CD4-positive, CD25-positive, alpha-beta regulatory T cell (primary cell): Measurements from ENCODE around the gene ANKRD6. TPM values are rescaled to one million over a fixed set of nuclear protein-coding genes. Genes with fewer than 3 reads are reported as not detected.

Experiments
- ATAC-seq, 2 donors: fragments of 150-1000 bp; cut with Tn5 transposase; one replicate each; pipeline ENCODE4 v1.10.0; 2021; ENCODE audit warnings: low read depth in 2 of 2, moderate number of reproducible peaks in 2 of 2, moderate library complexity in 1 of 2
- DNase-seq, 3 donors: peaks; one replicate each; pipeline versions ENCODE4 v3.0.0 to v3.0.0-alpha.2; 2012 to 2022; ENCODE audit warnings: mixed read lengths in 1 of 3
- H3K27ac ChIP-seq: one replicate; pipeline ENCODE4 v1.7.0; 2013; ENCODE audit warnings: mild to moderate bottlenecking, low read length; ENCODE audit not compliant: insufficient read depth, poor library complexity, severe bottlenecking
- H3K27me3 ChIP-seq: one replicate; pipeline ENCODE4 v1.7.0; 2013; ENCODE audit warnings: low read length; ENCODE audit not compliant: control insufficient read depth, insufficient read depth
- H3K36me3 ChIP-seq: one replicate; pipeline ENCODE4 v1.7.0; 2013; ENCODE audit warnings: mild to moderate bottlenecking, low read length, moderate library complexity; ENCODE audit not compliant: control insufficient read depth, insufficient read depth
- H3K4me1 ChIP-seq: 2 replicates; pipeline ENCODE4 v1.7.0; 2013; ENCODE audit warnings: mild to moderate bottlenecking, low read length; ENCODE audit not compliant: insufficient read depth, control insufficient read depth, poor library complexity, severe bottlenecking
- H3K4me3 ChIP-seq: one replicate; pipeline ENCODE4 v1.7.0; 2013; ENCODE audit warnings: low read depth, mild to moderate bottlenecking, low read length, moderate library complexity
- H3K9me3 ChIP-seq, 2 experiments: 1 replicate in 1 of 2; 2 replicates in 1 of 2; pipeline ENCODE4 v1.7.0; 2013; ENCODE audit warnings: low read length in 2 of 2, mild to moderate bottlenecking in 1 of 2, moderate library complexity in 1 of 2; ENCODE audit not compliant: control insufficient read depth in 2 of 2
- H3K27ac Mint-ChIP-seq, 3 donors: one replicate each; pipeline ENCODE4 v1.8.0; 2020 to 2022; ENCODE audit warnings: mild to moderate bottlenecking in 3 of 3, mixed read lengths in 3 of 3, moderate library complexity in 2 of 3
- H3K27me3 Mint-ChIP-seq: one replicate; pipeline ENCODE4 v1.8.0; 2022; ENCODE audit warnings: mild to moderate bottlenecking, mixed read lengths
- H3K36me3 Mint-ChIP-seq: one replicate; pipeline ENCODE4 v1.8.0; 2020; ENCODE audit warnings: mixed read lengths
- H3K4me1 Mint-ChIP-seq, 4 donors: one replicate each; pipeline ENCODE4 v1.8.0; 2020 to 2022; ENCODE audit warnings: mixed read lengths in 4 of 4, mild to moderate bottlenecking in 1 of 4
- H3K4me3 Mint-ChIP-seq, 4 donors: one replicate each; pipeline ENCODE4 v1.8.0; 2020 to 2022; ENCODE audit warnings: mild to moderate bottlenecking in 4 of 4, mixed read lengths in 4 of 4, moderate library complexity in 3 of 4
- H3K9me3 Mint-ChIP-seq, 7 donors: one replicate each; pipeline ENCODE4 v1.8.0; 2020 to 2022; ENCODE audit warnings: mixed read lengths in 7 of 7, mild to moderate bottlenecking in 3 of 7, moderate library complexity in 2 of 7
- polyA plus RNA-seq, 4 donors: library from polyadenylated mRNA; unstranded; fragments of 300-500 nt; fragmentation: Illumina TruSeq; gene quantifications; one replicate each; pipeline ENCODE4 v1.2.3, GENCODE V29; 2021
- total RNA-seq: library from RNA; stranded (reverse); gene quantifications from one replicate; pipeline ENCODE4 v1.2.3, GENCODE V29; 2022

Gene ANKRD6
- total and polyA plus RNA-seq, 5 donors from 2014 or later = 0.54 to 6.0 (median 1.4) TPM

DNA sequence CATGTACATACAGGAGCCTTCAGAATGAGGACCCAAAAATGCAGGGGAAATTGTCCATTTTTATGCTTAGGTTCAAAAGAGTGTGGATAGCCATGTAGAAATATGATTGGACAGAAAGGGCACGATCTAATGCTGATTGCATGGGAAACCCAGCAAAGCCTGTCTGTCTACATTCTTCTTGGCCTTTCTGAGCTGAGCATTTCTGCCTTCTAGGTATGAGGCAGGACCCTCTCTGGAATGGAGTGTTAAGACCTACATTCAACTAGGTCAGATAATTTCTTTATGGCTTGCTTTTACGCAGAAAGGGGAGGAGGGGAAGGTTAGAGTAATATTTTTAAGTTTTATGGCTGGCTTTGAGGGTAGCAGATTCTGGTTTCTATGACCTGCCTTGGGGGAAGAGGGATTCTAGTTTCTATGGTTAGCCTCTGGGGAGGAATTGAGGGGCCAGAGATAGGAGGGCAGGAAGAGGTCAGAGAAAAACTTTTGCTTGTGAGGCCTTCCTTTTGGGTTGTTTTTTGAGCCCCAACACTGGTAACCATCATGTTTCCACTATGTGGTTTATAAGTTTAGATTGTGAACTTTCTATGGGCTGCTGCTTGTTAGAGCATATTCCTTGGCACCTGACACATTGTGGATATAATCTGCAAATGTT, 142.1 kb downstream of the ANKRD6 start:
- no peak overlapping the region for H3K4me3 Mint-ChIP-seq

DNA sequence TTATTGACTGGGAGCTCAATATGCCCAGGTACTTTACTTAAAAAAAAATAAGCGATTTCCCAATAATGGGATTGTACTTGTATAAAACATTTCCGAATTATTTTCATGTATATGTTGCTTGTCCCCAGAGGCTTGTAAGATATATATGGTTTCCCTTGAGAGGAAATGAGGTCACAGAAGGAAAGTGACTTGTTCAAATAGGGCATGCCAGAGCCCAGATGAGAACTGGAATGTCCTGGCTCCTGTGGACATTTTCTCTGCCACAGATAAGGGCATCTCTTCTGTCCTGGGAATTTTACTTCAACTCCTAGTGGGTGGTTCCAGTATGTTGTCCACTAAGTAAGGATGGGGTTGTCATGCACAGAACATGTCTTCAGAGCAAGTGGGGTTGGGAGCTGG, 142.6 kb downstream of the ANKRD6 start:
- Histone ChIP-seq H3K9me3 (no peaks in the 10 kb centered on the region), H3K4me1 (no peaks in the 10 kb centered on the region), H3K27me3 (peaks cover 2% of the 10 kb centered on the region), H3K36me3 (no peaks in the 10 kb centered on the region), H3K27ac (no peak overlapping the region), H3K4me3 (no peak overlapping the region)
- Mint-ChIP-seq H3K9me3 (peaks cover 0 to 2% (median 0%) of the 10 kb centered on the region in 7 donors), H3K36me3 (no peaks in the 10 kb centered on the region), H3K27me3 (peaks cover 17% of the 10 kb centered on the region), H3K4me3 (no peak overlapping the region), H3K27ac (no peak overlapping the region), H3K4me1 (no peaks in the 10 kb centered on the region)
- ATAC-seq (no peak), DNase-seq (no peak)

More for the DNA sequence above, 142.1 kb downstream of the ANKRD6 start:
- H3K27ac ChIP-seq = no peak overlapping the region
- no peak overlapping the region for H3K27ac Mint-ChIP-seq
- H3K4me3 ChIP-seq = no peak overlapping the region
- H3K4me1 Mint-ChIP-seq = no peaks in the 10 kb centered on the region
- peaks cover 17% of the 10 kb centered on the region for H3K27me3 Mint-ChIP-seq
- no peaks in the 10 kb centered on the region for H3K4me1 ChIP-seq
- DNase-seq (no peak), ATAC-seq (no peak)
- H3K36me3 ChIP-seq = no peaks in the 10 kb centered on the region
- H3K9me3 ChIP-seq = no peaks in the 10 kb centered on the region
- H3K36me3 Mint-ChIP-seq = no peaks in the 10 kb centered on the region
- peaks cover 0 to 2% (median 0%) of the 10 kb centered on the region in 7 donors for H3K9me3 Mint-ChIP-seq
- peaks cover 2% of the 10 kb centered on the region for H3K27me3 ChIP-seq

DNA sequence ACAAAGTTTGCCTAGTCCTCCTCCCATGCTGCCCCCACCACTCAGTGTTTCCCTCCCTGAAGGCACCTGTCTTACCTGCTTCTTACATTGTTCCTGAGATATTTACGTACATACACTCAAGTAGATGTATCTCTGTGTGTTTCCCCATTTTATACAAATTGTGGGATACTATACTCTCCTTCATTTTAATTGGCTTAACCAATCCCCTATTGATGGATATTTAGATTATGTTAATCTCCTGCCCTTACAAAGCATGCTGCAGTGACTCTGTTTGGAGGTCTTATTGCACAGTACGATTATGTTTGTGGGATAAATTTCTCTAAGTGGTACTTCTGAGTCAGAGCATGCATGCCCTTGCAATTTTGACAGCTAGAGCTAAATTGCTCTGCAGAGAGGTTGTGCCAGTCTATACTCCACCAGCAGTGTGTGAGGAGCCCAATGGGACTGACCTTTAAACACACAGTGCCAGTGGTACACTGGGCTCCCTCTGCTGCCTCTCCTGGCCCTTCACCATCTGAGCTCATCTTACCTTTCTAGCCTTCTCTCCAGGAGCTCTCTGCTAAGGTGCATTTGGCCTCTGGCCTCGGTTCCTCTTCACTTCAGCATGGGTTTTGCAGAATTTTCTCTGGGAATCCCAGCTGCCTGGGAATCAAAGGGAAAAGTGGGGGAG, 148.2 kb downstream of the ANKRD6 start:
- peaks cover 8% of the 10 kb centered on the region for H3K27me3 Mint-ChIP-seq
- peaks cover 0 to 2% (median 0%) of the 10 kb centered on the region in 4 donors for H3K4me1 Mint-ChIP-seq
- H3K36me3 Mint-ChIP-seq = no peaks in the 10 kb centered on the region
- no peak overlapping the region for H3K4me3 ChIP-seq
- H3K27ac Mint-ChIP-seq = no peak overlapping the region
- no peaks in the 10 kb centered on the region for H3K9me3 Mint-ChIP-seq
- DNase-seq (no peak), ATAC-seq (no peak)
- H3K27ac ChIP-seq = no peak overlapping the region
- no peaks in the 10 kb centered on the region for H3K9me3 ChIP-seq
- no peaks in the 10 kb centered on the region for H3K4me1 ChIP-seq
- H3K4me3 Mint-ChIP-seq = no peak overlapping the region
- no peaks in the 10 kb centered on the region for H3K36me3 ChIP-seq
- peaks cover 2% of the 10 kb centered on the region for H3K27me3 ChIP-seq

DNA sequence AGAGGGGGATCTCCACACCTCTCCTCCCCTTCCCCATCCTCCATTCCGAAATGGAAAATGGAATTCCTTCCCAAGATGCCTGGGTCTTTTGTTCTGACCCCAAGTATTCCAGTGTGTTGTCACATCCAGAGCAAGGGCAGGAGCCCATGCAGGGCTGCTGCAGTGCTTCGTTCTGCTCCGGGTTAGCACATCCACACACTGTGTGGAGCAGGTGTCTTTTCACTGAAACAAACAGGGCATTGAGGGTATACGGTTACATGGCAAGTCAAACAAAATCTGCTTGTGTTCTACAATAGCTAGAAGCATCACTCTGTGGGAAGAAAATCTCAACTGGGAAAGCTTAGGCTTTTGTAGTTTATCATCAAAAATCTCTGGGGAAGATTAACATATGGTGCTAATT, 148.7 kb downstream of the ANKRD6 start:
- Histone ChIP-seq H3K27ac (no peak overlapping the region), H3K4me1 (no peaks in the 10 kb centered on the region), H3K36me3 (no peaks in the 10 kb centered on the region), H3K27me3 (peaks cover 2% of the 10 kb centered on the region), H3K9me3 (no peaks in the 10 kb centered on the region), H3K4me3 (no peak overlapping the region)
- H3K27me3 Mint-ChIP-seq = peaks cover 8% of the 10 kb centered on the region
- H3K36me3 Mint-ChIP-seq = no peaks in the 10 kb centered on the region
- no peak overlapping the region for H3K4me3 Mint-ChIP-seq
- ATAC-seq (no peak), DNase-seq (no peak)
- peaks cover 0 to 2% (median 0%) of the 10 kb centered on the region in 4 donors for H3K4me1 Mint-ChIP-seq
- no peak overlapping the region for H3K27ac Mint-ChIP-seq
- H3K9me3 Mint-ChIP-seq = no peaks in the 10 kb centered on the region

DNA sequence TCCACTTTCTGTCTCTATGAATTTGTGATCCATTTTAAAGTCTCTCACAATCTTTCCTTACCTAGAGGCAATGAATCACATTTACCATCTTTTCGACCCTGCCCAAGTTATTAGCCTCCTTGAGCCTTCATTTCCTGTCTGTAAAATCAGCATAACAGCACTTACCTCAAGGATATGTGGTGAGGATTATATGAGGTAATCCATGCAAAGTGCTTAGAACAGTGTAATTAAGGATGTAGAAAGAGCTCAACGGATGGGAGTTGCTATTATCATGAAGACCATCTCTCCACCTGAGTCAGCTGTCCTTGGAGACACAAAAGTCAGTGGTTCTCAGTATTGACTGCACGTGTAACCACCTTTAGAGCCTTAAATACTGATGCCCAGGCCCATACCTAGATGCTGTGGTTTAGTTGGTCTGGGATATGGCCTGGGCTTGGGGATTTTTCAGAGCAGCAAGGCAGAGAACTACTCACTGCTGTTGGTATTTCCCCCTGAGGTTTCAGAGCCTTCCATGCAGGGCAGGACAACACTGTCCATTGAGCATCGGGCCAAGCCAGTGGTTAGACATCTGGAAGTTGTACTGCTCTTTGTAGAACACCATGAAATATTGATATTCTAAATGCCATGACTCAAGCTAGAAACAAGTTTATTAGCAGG, 149.8 kb downstream of the ANKRD6 start:
- DNase-seq (no peak), ATAC-seq (no peak)
- peaks cover 2% of the 10 kb centered on the region for H3K27me3 ChIP-seq
- H3K9me3 Mint-ChIP-seq = no peaks in the 10 kb centered on the region
- no peaks in the 10 kb centered on the region for H3K9me3 ChIP-seq
- H3K4me1 Mint-ChIP-seq = peaks cover 0 to 2% (median 0%) of the 10 kb centered on the region in 4 donors
- H3K27me3 Mint-ChIP-seq = peaks cover 3% of the 10 kb centered on the region
- H3K4me3 ChIP-seq = no peak overlapping the region
- no peaks in the 10 kb centered on the region for H3K4me1 ChIP-seq
- H3K36me3 Mint-ChIP-seq = no peaks in the 10 kb centered on the region
- H3K27ac ChIP-seq = no peak overlapping the region
- no peak overlapping the region for H3K27ac Mint-ChIP-seq
- no peaks in the 10 kb centered on the region for H3K36me3 ChIP-seq
- H3K4me3 Mint-ChIP-seq = no peak overlapping the region

DNA sequence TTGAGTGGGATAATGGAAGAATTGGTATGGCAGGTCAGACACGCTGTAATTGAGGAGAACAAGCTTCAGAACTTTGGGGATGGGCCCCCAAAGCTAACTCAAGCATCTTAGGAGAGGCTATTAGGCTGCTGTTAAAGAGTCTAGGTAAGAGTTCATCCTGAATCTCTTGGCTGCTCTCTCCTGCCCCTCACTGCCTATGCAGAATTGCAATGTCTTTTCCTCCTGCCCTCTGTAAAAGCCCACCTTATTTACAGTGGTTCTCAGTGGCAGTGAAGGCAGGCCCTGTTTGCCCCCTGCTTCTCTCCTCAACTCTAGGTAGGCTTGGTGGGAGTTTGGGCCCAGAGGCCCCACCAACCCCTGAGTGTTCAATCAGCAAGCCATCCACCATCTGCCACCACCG, 150.6 kb downstream of the ANKRD6 start:
- no peaks in the 10 kb centered on the region for H3K36me3 ChIP-seq
- H3K27ac ChIP-seq = no peak overlapping the region
- no peaks in the 10 kb centered on the region for H3K9me3 ChIP-seq
- H3K4me1 Mint-ChIP-seq = peaks cover 0 to 2% (median 0%) of the 10 kb centered on the region in 4 donors
- H3K27ac Mint-ChIP-seq = peak overlapping the region in 1 of 3 donors; percentile 23
- DNase-seq (no peak), ATAC-seq (no peak)
- H3K27me3 ChIP-seq = peaks cover 2% of the 10 kb centered on the region
- no peaks in the 10 kb centered on the region for H3K36me3 Mint-ChIP-seq
- H3K4me3 Mint-ChIP-seq = no peak overlapping the region
- H3K4me3 ChIP-seq = no peak overlapping the region
- H3K27me3 Mint-ChIP-seq = no peaks in the 10 kb centered on the region
- no peaks in the 10 kb centered on the region for H3K4me1 ChIP-seq
- H3K9me3 Mint-ChIP-seq = no peaks in the 10 kb centered on the region

DNA sequence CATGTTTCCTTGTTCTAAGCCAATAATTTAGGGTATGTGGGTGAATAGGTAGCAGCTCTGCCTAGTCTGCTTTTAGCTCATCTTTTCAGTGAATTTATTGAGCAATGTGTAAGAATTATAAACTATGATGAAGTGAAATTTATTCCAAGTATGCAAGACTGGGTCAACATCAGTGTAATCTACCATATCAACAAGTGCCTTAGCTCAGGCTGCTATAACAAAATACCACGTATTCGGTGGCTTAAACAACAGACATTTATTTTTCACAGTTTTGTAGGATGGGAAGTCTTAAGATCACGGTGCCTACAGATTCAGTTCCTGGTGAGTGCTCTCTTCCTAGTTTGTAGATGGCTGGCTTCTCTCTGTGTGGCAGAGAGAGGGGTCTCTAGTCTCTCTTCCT, 151.6 kb downstream of the ANKRD6 start:
- Histone ChIP-seq H3K4me1 (no peaks in the 10 kb centered on the region), H3K4me3 (no peak overlapping the region), H3K27ac (no peak overlapping the region), H3K27me3 (no peaks in the 10 kb centered on the region), H3K9me3 (no peaks in the 10 kb centered on the region), H3K36me3 (no peaks in the 10 kb centered on the region)
- Mint-ChIP-seq H3K9me3 (no peaks in the 10 kb centered on the region), H3K36me3 (no peaks in the 10 kb centered on the region), H3K27ac (no peak overlapping the region), H3K27me3 (no peaks in the 10 kb centered on the region), H3K4me1 (peaks cover 0 to 2% (median 0%) of the 10 kb centered on the region in 4 donors), H3K4me3 (no peak overlapping the region)
- ATAC-seq (no peak), DNase-seq (no peak)
